Measurements from ENCODE around the gene MKLN1. TPM values are rescaled to one million over a fixed set of nuclear protein-coding genes. Genes with fewer than 3 reads are reported as not detected.

Gene MKLN1
- total and polyA plus RNA-seq, 2 of the 13 experiments (the other 11 are each of a cell fraction or from before 2014, with no cell fraction given): 33.6 to 43.5 TPM

DNA sequence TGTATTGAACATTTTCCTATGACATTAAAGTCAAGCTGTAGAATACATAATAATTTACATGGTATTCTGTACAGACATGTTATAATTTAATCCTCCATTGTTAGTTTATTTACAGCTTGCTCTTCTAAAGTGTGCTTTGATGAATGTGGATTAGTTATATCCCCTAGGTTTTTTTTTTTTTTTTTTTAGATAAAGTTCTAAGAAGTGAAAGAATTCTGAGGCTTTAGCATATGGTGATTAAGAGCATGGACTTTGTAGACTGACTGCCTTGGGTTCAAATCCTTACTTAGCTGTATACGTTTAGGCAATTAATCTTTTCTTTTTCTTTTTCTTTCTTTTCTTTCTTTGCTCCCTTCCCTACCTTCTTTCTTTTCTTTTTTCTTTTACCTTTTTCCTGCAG is 44.9 kb downstream of the MKLN1 start:
- no peaks in the 10 kb centered on the region; a peak in 1 of 5 replicates for H3K36me3 ChIP-seq (replicated peaks in 1 of 2; ENCODE audit: control insufficient read depth in 1 of 2, insufficient read depth in 2 of 2, low read length in 2 of 2)
- H3K4me3 ChIP-seq (replicated peaks in 1 of 3; ENCODE audit: insufficient read depth in 1 of 3, low read depth in 2 of 3, low read length in 3 of 3): no peak overlapping the region
- POLR2A ChIA-PET: no interaction called here
- in situ Hi-C loops (cut with HindIII; ENCODE audit: extremely low pct_ligation_motif_present, low pct_unique_long_range_greater_than_20kb) (no loop called here), intact Hi-C loops (cut with micrococcal nuclease; ENCODE audit: unreplicated experiment) (no loop called here)
- no peak for FAIRE-seq
- H3K9me3 ChIP-seq (ENCODE audit: low read length): no peaks in the 10 kb centered on the region
- ATAC-seq: no peak
- no peak overlapping the region for H3K27ac ChIP-seq (ENCODE audit: extremely low read length, insufficient read depth, low read length)
- CTCF ChIA-PET (ENCODE audit: low intra/inter-chr PET ratio, low total read pairs): no interaction called here
- WGBS (ENCODE audit: low lambda C conversion rate): 97% methylated on average over 1 of the region's 1 CpG
- no TSS peak for BruUV-seq (replicated peaks)
- no peaks in the 10 kb centered on the region for H3K4me1 ChIP-seq (ENCODE audit: insufficient read depth, low read length)
- H3K4me2 ChIP-seq (ENCODE audit: low read depth, low read length): no peak overlapping the region
- H3K27me3 ChIP-seq (ENCODE audit: control insufficient read depth in 1 of 2, insufficient read depth in 2 of 2, low read length in 2 of 2): no peaks in the 10 kb centered on the region
- peaks cover 41% of the 10 kb centered on the region for H4K20me1 ChIP-seq (ENCODE audit: insufficient read depth, low read length)
- peaks cover 84% of the 10 kb centered on the region for H3K79me2 ChIP-seq (ENCODE audit: insufficient read depth, low read length)
- DNase-seq (ENCODE audit: low spot score): no peak
- no peak overlapping the region for H3K9ac ChIP-seq (ENCODE audit: insufficient read depth, low read depth, low read length)
- no peak overlapping the region for H2AFZ ChIP-seq (ENCODE audit: low read length)
- TF ChIP-seq, protein P1, sequence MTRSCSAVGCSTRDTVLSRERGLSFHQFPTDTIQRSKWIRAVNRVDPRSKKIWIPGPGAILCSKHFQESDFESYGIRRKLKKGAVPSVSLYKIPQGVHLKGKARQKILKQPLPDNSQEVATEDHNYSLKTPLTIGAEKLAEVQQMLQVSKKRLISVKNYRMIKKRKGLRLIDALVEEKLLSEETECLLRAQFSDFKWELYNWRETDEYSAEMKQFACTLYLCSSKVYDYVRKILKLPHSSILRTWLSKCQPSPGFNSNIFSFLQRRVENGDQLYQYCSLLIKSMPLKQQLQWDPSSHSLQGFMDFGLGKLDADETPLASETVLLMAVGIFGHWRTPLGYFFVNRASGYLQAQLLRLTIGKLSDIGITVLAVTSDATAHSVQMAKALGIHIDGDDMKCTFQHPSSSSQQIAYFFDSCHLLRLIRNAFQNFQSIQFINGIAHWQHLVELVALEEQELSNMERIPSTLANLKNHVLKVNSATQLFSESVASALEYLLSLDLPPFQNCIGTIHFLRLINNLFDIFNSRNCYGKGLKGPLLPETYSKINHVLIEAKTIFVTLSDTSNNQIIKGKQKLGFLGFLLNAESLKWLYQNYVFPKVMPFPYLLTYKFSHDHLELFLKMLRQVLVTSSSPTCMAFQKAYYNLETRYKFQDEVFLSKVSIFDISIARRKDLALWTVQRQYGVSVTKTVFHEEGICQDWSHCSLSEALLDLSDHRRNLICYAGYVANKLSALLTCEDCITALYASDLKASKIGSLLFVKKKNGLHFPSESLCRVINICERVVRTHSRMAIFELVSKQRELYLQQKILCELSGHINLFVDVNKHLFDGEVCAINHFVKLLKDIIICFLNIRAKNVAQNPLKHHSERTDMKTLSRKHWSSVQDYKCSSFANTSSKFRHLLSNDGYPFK (CRISPR knock-in tag; IDR thresholded peaks at IDR 0.05; ENCODE audit: borderline replicate concordance): no peak
- TF ChIP-seq, protein P2, sequence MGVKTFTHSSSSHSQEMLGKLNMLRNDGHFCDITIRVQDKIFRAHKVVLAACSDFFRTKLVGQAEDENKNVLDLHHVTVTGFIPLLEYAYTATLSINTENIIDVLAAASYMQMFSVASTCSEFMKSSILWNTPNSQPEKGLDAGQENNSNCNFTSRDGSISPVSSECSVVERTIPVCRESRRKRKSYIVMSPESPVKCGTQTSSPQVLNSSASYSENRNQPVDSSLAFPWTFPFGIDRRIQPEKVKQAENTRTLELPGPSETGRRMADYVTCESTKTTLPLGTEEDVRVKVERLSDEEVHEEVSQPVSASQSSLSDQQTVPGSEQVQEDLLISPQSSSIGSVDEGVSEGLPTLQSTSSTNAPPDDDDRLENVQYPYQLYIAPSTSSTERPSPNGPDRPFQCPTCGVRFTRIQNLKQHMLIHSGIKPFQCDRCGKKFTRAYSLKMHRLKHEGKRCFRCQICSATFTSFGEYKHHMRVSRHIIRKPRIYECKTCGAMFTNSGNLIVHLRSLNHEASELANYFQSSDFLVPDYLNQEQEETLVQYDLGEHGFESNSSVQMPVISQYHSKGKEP (CRISPR knock-in tag; IDR thresholded peaks at IDR 0.05): no peak
- no peak for TF ChIP-seq ZNF101 (CRISPR knock-in tag; IDR thresholded peaks at IDR 0.05; ENCODE audit: borderline replicate concordance, low read depth)
- no peak for TF ChIP-seq ZZZ3 (CRISPR knock-in tag; IDR thresholded peaks at IDR 0.05; ENCODE audit: borderline replicate concordance)
- no peak for TF ChIP-seq ZNF224 (CRISPR knock-in tag; IDR thresholded peaks at IDR 0.05)
- TF ChIP-seq ZNF34 (CRISPR knock-in tag; IDR thresholded peaks at IDR 0.05; ENCODE audit: borderline replicate concordance): no peak
- TF ChIP-seq NR3C1 (CRISPR knock-in tag; IDR thresholded peaks at IDR 0.05): no peak
- no peak for TF ChIP-seq NFE2L2 (IDR thresholded peaks at IDR 0.05; ENCODE audit: low read length)
- TF ChIP-seq, protein P3, sequence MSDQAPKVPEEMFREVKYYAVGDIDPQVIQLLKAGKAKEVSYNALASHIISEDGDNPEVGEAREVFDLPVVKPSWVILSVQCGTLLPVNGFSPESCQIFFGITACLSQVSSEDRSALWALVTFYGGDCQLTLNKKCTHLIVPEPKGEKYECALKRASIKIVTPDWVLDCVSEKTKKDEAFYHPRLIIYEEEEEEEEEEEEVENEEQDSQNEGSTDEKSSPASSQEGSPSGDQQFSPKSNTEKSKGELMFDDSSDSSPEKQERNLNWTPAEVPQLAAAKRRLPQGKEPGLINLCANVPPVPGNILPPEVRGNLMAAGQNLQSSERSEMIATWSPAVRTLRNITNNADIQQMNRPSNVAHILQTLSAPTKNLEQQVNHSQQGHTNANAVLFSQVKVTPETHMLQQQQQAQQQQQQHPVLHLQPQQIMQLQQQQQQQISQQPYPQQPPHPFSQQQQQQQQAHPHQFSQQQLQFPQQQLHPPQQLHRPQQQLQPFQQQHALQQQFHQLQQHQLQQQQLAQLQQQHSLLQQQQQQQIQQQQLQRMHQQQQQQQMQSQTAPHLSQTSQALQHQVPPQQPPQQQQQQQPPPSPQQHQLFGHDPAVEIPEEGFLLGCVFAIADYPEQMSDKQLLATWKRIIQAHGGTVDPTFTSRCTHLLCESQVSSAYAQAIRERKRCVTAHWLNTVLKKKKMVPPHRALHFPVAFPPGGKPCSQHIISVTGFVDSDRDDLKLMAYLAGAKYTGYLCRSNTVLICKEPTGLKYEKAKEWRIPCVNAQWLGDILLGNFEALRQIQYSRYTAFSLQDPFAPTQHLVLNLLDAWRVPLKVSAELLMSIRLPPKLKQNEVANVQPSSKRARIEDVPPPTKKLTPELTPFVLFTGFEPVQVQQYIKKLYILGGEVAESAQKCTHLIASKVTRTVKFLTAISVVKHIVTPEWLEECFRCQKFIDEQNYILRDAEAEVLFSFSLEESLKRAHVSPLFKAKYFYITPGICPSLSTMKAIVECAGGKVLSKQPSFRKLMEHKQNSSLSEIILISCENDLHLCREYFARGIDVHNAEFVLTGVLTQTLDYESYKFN (CRISPR knock-in tag; conservative IDR thresholded peaks at IDR 0.05): no peak
- no peak for TF ChIP-seq ZSCAN21 (CRISPR knock-in tag; IDR thresholded peaks at IDR 0.05; ENCODE audit: borderline replicate concordance)
- TF ChIP-seq, protein P4, sequence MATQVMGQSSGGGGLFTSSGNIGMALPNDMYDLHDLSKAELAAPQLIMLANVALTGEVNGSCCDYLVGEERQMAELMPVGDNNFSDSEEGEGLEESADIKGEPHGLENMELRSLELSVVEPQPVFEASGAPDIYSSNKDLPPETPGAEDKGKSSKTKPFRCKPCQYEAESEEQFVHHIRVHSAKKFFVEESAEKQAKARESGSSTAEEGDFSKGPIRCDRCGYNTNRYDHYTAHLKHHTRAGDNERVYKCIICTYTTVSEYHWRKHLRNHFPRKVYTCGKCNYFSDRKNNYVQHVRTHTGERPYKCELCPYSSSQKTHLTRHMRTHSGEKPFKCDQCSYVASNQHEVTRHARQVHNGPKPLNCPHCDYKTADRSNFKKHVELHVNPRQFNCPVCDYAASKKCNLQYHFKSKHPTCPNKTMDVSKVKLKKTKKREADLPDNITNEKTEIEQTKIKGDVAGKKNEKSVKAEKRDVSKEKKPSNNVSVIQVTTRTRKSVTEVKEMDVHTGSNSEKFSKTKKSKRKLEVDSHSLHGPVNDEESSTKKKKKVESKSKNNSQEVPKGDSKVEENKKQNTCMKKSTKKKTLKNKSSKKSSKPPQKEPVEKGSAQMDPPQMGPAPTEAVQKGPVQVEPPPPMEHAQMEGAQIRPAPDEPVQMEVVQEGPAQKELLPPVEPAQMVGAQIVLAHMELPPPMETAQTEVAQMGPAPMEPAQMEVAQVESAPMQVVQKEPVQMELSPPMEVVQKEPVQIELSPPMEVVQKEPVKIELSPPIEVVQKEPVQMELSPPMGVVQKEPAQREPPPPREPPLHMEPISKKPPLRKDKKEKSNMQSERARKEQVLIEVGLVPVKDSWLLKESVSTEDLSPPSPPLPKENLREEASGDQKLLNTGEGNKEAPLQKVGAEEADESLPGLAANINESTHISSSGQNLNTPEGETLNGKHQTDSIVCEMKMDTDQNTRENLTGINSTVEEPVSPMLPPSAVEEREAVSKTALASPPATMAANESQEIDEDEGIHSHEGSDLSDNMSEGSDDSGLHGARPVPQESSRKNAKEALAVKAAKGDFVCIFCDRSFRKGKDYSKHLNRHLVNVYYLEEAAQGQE (IDR thresholded peaks at IDR 0.05; ENCODE audit: borderline replicate concordance in 1 of 2, low read depth in 1 of 2, low read length in 2 of 2): no peak
- no peak for TF ChIP-seq MIER3 (CRISPR knock-in tag; IDR thresholded peaks at IDR 0.05; ENCODE audit: borderline replicate concordance)
- TF ChIP-seq REXO4 (CRISPR knock-in tag; IDR thresholded peaks at IDR 0.05; ENCODE audit: borderline replicate concordance): no peak

Measured in HepG2 (cell line).